ENCODE measurements around the gene DENND4C.
"Not testable (repeated sequence)": the region's sequence is repeated elsewhere in the genome, so short reads cannot be mapped to it uniquely, and the experiment has no call there.

DENND4C gene

GRCh38 chr9:19229595-19230354, 718 bp upstream of the DENND4C start:
- DNase-seq = peak; percentile 63

- peak; percentile 53 for DNase-seq
Measured at GRCh38 chr9:19231126-19231903, 822 bp downstream of the DENND4C start.

- peak; percentile 1 for DNase-seq
Measured at GRCh38 chr9:19231904-19232822, 1.7 kb downstream of the DENND4C start.

GRCh38 chr9:19232823-19233194, 2.3 kb downstream of the DENND4C start:
- peak; percentile 22 for DNase-seq

GRCh38 chr9:19233344-19233743, 2.9 kb downstream of the DENND4C start:
- no peak for DNase-seq

- no peak for DNase-seq
Measured at GRCh38 chr9:19239955-19240354, 9.5 kb downstream of the DENND4C start.

GRCh38 chr9:19241728-19242127, 11.2 kb downstream of the DENND4C start:
- no peak for DNase-seq

- DNase-seq = no peak
Measured at GRCh38 chr9:19243366-19244033, 13.0 kb downstream of the DENND4C start.

- DNase-seq = no peak
Measured at GRCh38 chr9:19246891-19247290, 16.4 kb downstream of the DENND4C start.

- no peak for DNase-seq
Measured at GRCh38 chr9:19247420-19247819, 16.9 kb downstream of the DENND4C start.

GRCh38 chr9:19250346-19250745, 19.9 kb downstream of the DENND4C start:
- DNase-seq = not testable (repeated sequence)

GRCh38 chr9:19251203-19251602, 20.7 kb downstream of the DENND4C start:
- DNase-seq = not testable (repeated sequence)

GRCh38 chr9:19251622-19252021, 21.1 kb downstream of the DENND4C start:
- DNase-seq = not testable (repeated sequence)

- DNase-seq = no peak
Measured at GRCh38 chr9:19252174-19252884, 21.8 kb downstream of the DENND4C start.

GRCh38 chr9:19252885-19253219, 22.4 kb downstream of the DENND4C start:
- no peak for DNase-seq

GRCh38 chr9:19255112-19255511, 24.6 kb downstream of the DENND4C start:
- no peak for DNase-seq

- no peak for DNase-seq
Measured at GRCh38 chr9:19255821-19256220, 25.3 kb downstream of the DENND4C start.

- not testable (repeated sequence) for DNase-seq
Measured at GRCh38 chr9:19259665-19260255, 29.3 kb downstream of the DENND4C start.

GRCh38 chr9:19265602-19266001, 35.1 kb downstream of the DENND4C start:
- not testable (repeated sequence) for DNase-seq

- DNase-seq = not testable (repeated sequence)
Measured at GRCh38 chr9:19266778-19267384, 36.4 kb downstream of the DENND4C start.

GRCh38 chr9:19269582-19269981, 39.1 kb downstream of the DENND4C start:
- DNase-seq = no peak
